HCT116 (cell line): ENCODE results near the gene RNPS1. TPM values are rescaled to one million over a fixed set of nuclear protein-coding genes. Genes with fewer than 3 reads are reported as not detected.

Source experiments
- ATAC-seq: fragments of 200-7000 bp; cut with Tn5 transposase; 2 replicates; pipeline ENCODE4 v1.9.1; 2020; ENCODE audit warnings: mild to moderate bottlenecking, moderate library complexity
- BruUV-seq: library from RNA; stranded (reverse); fragments of 400-500 nt; replicated peaks from 2 replicates; lab custom pipeline; 2021; lab: Mats Ljungman, UMichigan
- CTCF ChIA-PET: fragments of 300-600 bp; sonication (Branson Sonifier 250); formaldehyde crosslinking; loops from one replicate; lab custom pipeline; 2021; ENCODE audit warnings: antibody characterized with exemption; lab: Charles Lee
- POLR2A ChIA-PET: fragments of 300-600, 350-600 bp; sonication (Branson Sonifier 250); formaldehyde crosslinking; loops from one replicate; lab custom pipeline; 2021; ENCODE audit warnings: antibody characterized with exemption; lab: Charles Lee
- RAD21 ChIA-PET, 2 experiments: fragments of 300-600 bp; sonication (Branson Sonifier 250); formaldehyde crosslinking; loops; one replicate each; lab custom pipeline; 2023; ENCODE audit warnings: low total read pairs in 2 of 2; ENCODE audit not compliant: uncharacterized antibody in 2 of 2, unreplicated experiment in 2 of 2, low non-redundant PET in 1 of 2; lab: Charles Lee
- DNase-seq: peaks from one replicate; pipeline ENCODE4 v3.0.0-alpha.2; 2010; ENCODE audit warnings: low read depth, low spot score
- H2AFZ ChIP-seq: fragments of 200-600 bp; shearing (Covaris generic), sonication (generic); 2 replicates; pipeline ENCODE4 v1.6.1; 2017; ENCODE audit warnings: low read depth, mixed run types, mixed read lengths, antibody characterized with exemption, low read length; ENCODE audit not compliant: poor library complexity, severe bottlenecking
- H3K27ac ChIP-seq: 2 replicates; pipeline ENCODE4 v1.5.1; 2012; ENCODE audit warnings: low read depth, low read length
- H3K27me3 ChIP-seq: fragments of 200-600 bp; sonication (generic); 2 replicates; pipeline ENCODE4 v1.6.1; 2016; ENCODE audit warnings: mixed run types, low read length, mixed read lengths; ENCODE audit not compliant: insufficient read depth
- H3K36me3 ChIP-seq, 2 experiments: fragments of 200-500 bp in 1 of 2; fragments of 200-600 bp in 1 of 2; sonication (Bioruptor generic) in 1 of 2; sonication (generic) in 1 of 2; 2 replicates each; pipeline versions ENCODE4 v1.5.1 to v1.6.1; 2014 to 2016; ENCODE audit warnings: low read length in 2 of 2, inconsistent platforms in 1 of 2, mixed read lengths in 1 of 2, mixed run types in 1 of 2; ENCODE audit not compliant: insufficient read depth in 2 of 2, control insufficient read depth in 1 of 2
- H3K4me1 ChIP-seq, 2 experiments: fragments of 200-600 bp in 1 of 2; sonication (generic) in 1 of 2; 2 replicates each; pipeline versions ENCODE4 v1.5.1 to v1.6.1; 2012 to 2017; ENCODE audit warnings: low read length in 2 of 2, inconsistent platforms in 1 of 2, mild to moderate bottlenecking in 1 of 2, mixed read lengths in 1 of 2, mixed run types in 1 of 2, moderate library complexity in 1 of 2; ENCODE audit not compliant: insufficient read depth in 2 of 2, control insufficient read depth in 1 of 2
- H3K4me2 ChIP-seq: fragments of 200-600 bp; sonication (generic); 2 replicates; pipeline ENCODE4 v1.6.1; 2017; ENCODE audit warnings: mixed run types, low read length, mixed read lengths
- H3K4me3 ChIP-seq, 2 experiments: fragments of 200-600 bp in 1 of 2; sonication (generic) in 1 of 2; replicated peaks in 1 of 2; 2 replicates each; pipeline ENCODE4 v1.5.1; 2011 to 2016; ENCODE audit warnings: low read length in 2 of 2, control low read depth in 1 of 2, low read depth in 1 of 2, mild to moderate bottlenecking in 1 of 2, mixed read lengths in 1 of 2, mixed run types in 1 of 2
- H3K79me2 ChIP-seq: fragments of 200-600 bp; sonication (generic); 2 replicates; pipeline ENCODE4 v1.6.1; 2017; ENCODE audit warnings: mild to moderate bottlenecking, mixed run types, low read length, moderate library complexity, mixed read lengths; ENCODE audit not compliant: insufficient read depth
- H3K9ac ChIP-seq: fragments of 200-600 bp; sonication (generic); 2 replicates; pipeline ENCODE4 v1.6.1; 2016; ENCODE audit warnings: low read length, mixed read lengths
- H3K9me2 ChIP-seq: fragments of 200-600 bp; sonication (generic), shearing (Covaris generic); 2 replicates; pipeline ENCODE4 v1.6.1; 2017; ENCODE audit warnings: mixed run types, mild to moderate bottlenecking, moderate library complexity; ENCODE audit not compliant: insufficient read depth
- H3K9me3 ChIP-seq, 2 experiments: fragments of 200-500 bp in 1 of 2; fragments of 200-600 bp in 1 of 2; sonication (Bioruptor generic) in 1 of 2; sonication (generic) in 1 of 2; 2 replicates each; pipeline ENCODE4 v1.6.1; 2014 to 2017; ENCODE audit warnings: low read length in 2 of 2, mixed read lengths in 2 of 2, inconsistent platforms in 1 of 2, low read depth in 1 of 2, mild to moderate bottlenecking in 1 of 2, mixed run types in 1 of 2, moderate library complexity in 1 of 2; ENCODE audit not compliant: control insufficient read depth in 1 of 2, insufficient read depth in 1 of 2
- H4K20me1 ChIP-seq: fragments of 200-600 bp; sonication (generic), shearing (Covaris generic); 2 replicates; pipeline ENCODE4 v1.6.1; 2017; ENCODE audit warnings: mixed run types, mild to moderate bottlenecking, moderate library complexity; ENCODE audit not compliant: insufficient read depth
- EGR1 ChIP-seq: IDR thresholded peaks from 2 replicates; pipeline ENCODE4 v1.6.1; 2012; ENCODE audit warnings: low read depth
- YY1 ChIP-seq: IDR thresholded peaks from 2 replicates; pipeline ENCODE4 v1.6.1; 2011; ENCODE audit warnings: low read length, low read depth, moderate library complexity, mild to moderate bottlenecking; ENCODE audit not compliant: insufficient replicate concordance; ENCODE audit errors: extremely low read depth
- ZFX ChIP-seq: fragments of 450-650 bp; IDR thresholded peaks from 2 replicates; pipeline ENCODE4 v1.6.1; 2017
- ZNF274 ChIP-seq: fragments of 200-500 bp; sonication (Bioruptor generic); IDR thresholded peaks from 2 replicates; pipeline ENCODE4 v1.6.1; 2014; ENCODE audit warnings: mild to moderate bottlenecking, low read depth, low read length, inconsistent platforms
- intact Hi-C: fragments of 100-400 bp; cut with micrococcal nuclease; formaldehyde crosslinking; loops from 2 replicates; pipeline ENCODE4 v1.10.0; 2022
- total RNA-seq: library from RNA; stranded (reverse); gene quantifications from one replicate; pipeline ENCODE4 v1.2.1, GENCODE V29; 2021; ENCODE audit not compliant: unreplicated experiment
- TF ChIP-seq, protein P1 (sequence below): IDR thresholded peaks from 2 replicates; pipeline ENCODE4 v1.6.1; 2012

Gene RNPS1
- total RNA-seq, 1 experiment from 2014 or later: 257 TPM

DNA sequence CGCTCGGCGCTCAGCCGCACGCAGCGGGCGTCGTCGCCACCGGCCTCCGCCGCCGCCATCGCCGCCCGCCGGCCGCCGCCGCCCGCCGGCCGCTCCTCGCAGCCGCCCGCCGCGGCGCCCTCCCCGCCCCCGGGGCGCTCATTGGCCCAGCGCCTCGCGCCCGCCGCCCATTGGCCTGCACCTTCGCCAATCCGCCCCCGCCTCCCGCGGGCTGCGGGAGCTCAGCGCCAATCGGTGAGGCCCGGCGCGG is 53.3 kb downstream of the RNPS1 start, which contains the start of gene PGP:
TSS of gene PGP (minus strand) at position 122 of the 250 bp plus-strand sequence. CDS start at position 59, 63 bp downstream.
- no peaks in the 10 kb centered on the region for H3K27me3 ChIP-seq
- ChIA-PET POLR2A (interaction anchor here (0.7 to 2.7 kb wide), 7 partner anchors 16 to 273 kb away, joined by 3 to 17 read pairs (median 8); partner anchors contain the start of genes ECI1, RPS2 and TRAF7), RAD21 (interaction anchor here in 1 of 2 experiments (1.0 kb wide), 1 partner anchor 20 kb away, joined by 5 read pairs; no protein-coding TSS in a partner anchor), CTCF (interaction anchor here (1.6 to 2.3 kb wide), 2 partner anchors 20 to 37 kb away, joined by 7 to 13 read pairs; partner anchors contain the start of gene ECI1)
- peaks cover 9% of the 10 kb centered on the region; the same call in 1 of the 2 replicates for H4K20me1 ChIP-seq
- H3K36me3 ChIP-seq: peaks cover 0 to 14% of the 10 kb centered on the region in 2 experiments; a peak in 2 of 4 replicates
- H3K9me2 ChIP-seq: no peaks in the 10 kb centered on the region
- DNase-seq (no peak), ATAC-seq (peak; percentile 79)
- peak within 1 kb of the TSS; percentile 98 for H3K27ac ChIP-seq
- H3K9ac ChIP-seq: peak within 1 kb of the TSS; percentile 93
- H2AFZ ChIP-seq: no peak within 1 kb of the TSS
- intact Hi-C loops: no loop called here
- H3K79me2 ChIP-seq: peaks cover 33% of the 10 kb centered on the region
- no peaks in the 10 kb centered on the region for H3K9me3 ChIP-seq
- peaks cover 23 to 37% of the 10 kb centered on the region in 2 experiments for H3K4me1 ChIP-seq
- peak within 1 kb of the TSS; percentile 99 for H3K4me2 ChIP-seq
- H3K4me3 ChIP-seq: peak within 1 kb of the TSS; percentile 62 to 84
- TF ChIP-seq YY1: no peak
- no peak for TF ChIP-seq ZNF274
- TF ChIP-seq, protein P1, sequence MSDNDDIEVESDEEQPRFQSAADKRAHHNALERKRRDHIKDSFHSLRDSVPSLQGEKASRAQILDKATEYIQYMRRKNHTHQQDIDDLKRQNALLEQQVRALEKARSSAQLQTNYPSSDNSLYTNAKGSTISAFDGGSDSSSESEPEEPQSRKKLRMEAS: no peak
- peak; percentile 88 for TF ChIP-seq EGR1
- no TSS peak for BruUV-seq

DNA sequence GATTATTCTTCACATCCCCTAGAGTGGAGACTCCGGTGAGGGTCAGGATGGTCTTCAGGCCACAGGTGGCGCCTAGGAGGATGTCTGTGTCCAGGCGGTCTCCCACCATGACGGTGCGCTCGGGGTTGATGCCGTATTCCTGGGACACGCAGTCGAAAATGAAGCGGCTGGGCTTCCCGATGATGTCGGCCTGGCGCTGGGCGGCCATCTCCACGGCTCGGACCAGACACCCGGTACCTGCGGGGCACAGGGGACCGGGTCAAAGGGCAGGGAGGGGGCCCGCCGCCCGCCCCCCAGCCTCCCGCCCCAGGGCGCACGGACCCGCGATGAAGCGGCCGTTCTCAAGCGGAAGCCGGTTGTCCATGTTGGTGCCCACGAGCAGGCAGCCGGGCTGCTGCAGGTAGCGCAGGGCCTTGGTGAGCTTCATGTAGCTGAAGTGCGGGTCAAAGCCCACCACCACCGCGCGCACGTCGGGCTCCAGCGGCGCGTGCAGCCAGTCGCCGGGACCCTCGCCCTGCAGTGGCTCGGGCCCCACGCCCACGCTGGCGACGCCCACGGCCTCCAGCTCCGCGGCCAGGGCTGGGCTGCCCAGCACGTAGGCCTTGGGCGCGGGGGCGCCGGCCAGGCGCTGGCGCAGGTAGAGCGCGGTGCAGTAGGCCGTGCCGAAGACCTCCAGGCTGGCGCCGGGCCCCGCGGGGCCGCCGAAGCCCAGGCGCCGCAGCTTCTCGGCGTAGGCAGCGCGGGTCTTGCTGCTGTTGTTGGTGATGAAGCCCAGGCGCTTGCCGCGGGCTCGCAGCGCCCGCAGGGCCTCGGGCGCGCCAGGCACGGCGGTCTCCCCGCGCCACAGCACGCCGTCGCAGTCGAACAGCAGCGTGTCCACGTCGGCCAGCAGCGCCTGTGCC is 53.9 kb downstream of the RNPS1 start:
- H3K9me2 ChIP-seq: no peaks in the 10 kb centered on the region
- H3K4me3 ChIP-seq: peak overlapping the region; percentile 62 to 84
- POLR2A ChIA-PET: interaction anchor here (0.7 to 2.7 kb wide), 6 partner anchors 16 to 274 kb away, joined by 3 to 17 read pairs (median 8); partner anchors contain the start of genes ECI1, RPS2 and TRAF7
- H3K9ac ChIP-seq: peak overlapping the region; percentile 92
- H3K4me2 ChIP-seq: peak overlapping the region; percentile 99
- H3K9me3 ChIP-seq: no peaks in the 10 kb centered on the region
- no peaks in the 10 kb centered on the region for H3K27me3 ChIP-seq
- RAD21 ChIA-PET: interaction anchor here in 1 of 2 experiments (1.0 kb wide), 1 partner anchor 19 kb away, joined by 5 read pairs; no protein-coding TSS in a partner anchor
- intact Hi-C loops: no loop called here
- no peak for DNase-seq
- peaks cover 33% of the 10 kb centered on the region for H3K79me2 ChIP-seq
- peaks cover 23 to 37% of the 10 kb centered on the region in 2 experiments for H3K4me1 ChIP-seq
- ATAC-seq: peak; percentile 0; the same call in 1 of the 2 replicates
- H4K20me1 ChIP-seq: peaks cover 9% of the 10 kb centered on the region; the same call in 1 of the 2 replicates
- TF ChIP-seq, protein P1: no peak
- peak; percentile 97 for TF ChIP-seq ZFX
- CTCF ChIA-PET: interaction anchor here (1.6 to 2.3 kb wide), 2 partner anchors 19 to 38 kb away, joined by 7 to 13 read pairs; partner anchors contain the start of gene ECI1
- peaks cover 0 to 14% of the 10 kb centered on the region in 2 experiments; a peak in 2 of 4 replicates for H3K36me3 ChIP-seq
- H2AFZ ChIP-seq: no peak overlapping the region
- H3K27ac ChIP-seq: peak overlapping the region; percentile 98
- BruUV-seq: no TSS peak
